Neural progenitor cell (in vitro differentiated cells): ENCODE data around the gene CAPZB. TPM values are rescaled to one million over a fixed set of nuclear protein-coding genes. Genes with fewer than 3 reads are reported as not detected.

Source experiments
- DNase-seq: peaks from one replicate; pipeline ENCODE4 v3.0.0-alpha.2; 2016; ENCODE audit warnings: low spot score
- H2AFZ ChIP-seq: fragments of 200-600 bp; sonication (generic); replicated peaks from 2 replicates; pipeline ENCODE4 v1.6.1; 2016; ENCODE audit warnings: antibody characterized with exemption
- H3F3A ChIP-seq: fragments of 200-600 bp; sonication (generic); 2 replicates; pipeline ENCODE4 v1.6.1; 2016; ENCODE audit warnings: antibody characterized with exemption, low read depth
- H3K27ac ChIP-seq: fragments of 200-600 bp; sonication (generic); 2 replicates; pipeline ENCODE4 v1.5.1; 2016; ENCODE audit warnings: mild to moderate bottlenecking
- H3K27me3 ChIP-seq: fragments of 200-600 bp; sonication (generic); 2 replicates; pipeline ENCODE4 v1.6.1; 2016; ENCODE audit warnings: mild to moderate bottlenecking, moderate library complexity
- H3K36me3 ChIP-seq: fragments of 200-600 bp; sonication (generic); 2 replicates; pipeline ENCODE4 v1.5.1; 2016
- H3K4me1 ChIP-seq: fragments of 200-600 bp; sonication (generic); 2 replicates; pipeline ENCODE4 v1.6.1; 2016; ENCODE audit warnings: mixed run types
- H3K4me2 ChIP-seq: fragments of 200-600 bp; sonication (generic); 2 replicates; pipeline ENCODE4 v1.6.1; 2016
- H3K4me3 ChIP-seq: fragments of 200-600 bp; sonication (generic); 2 replicates; pipeline ENCODE4 v1.5.1; 2016
- H3K79me2 ChIP-seq: fragments of 200-600 bp; sonication (generic); 2 replicates; pipeline ENCODE4 v1.6.1; 2016; ENCODE audit warnings: low read depth
- H3K9ac ChIP-seq: fragments of 200-600 bp; sonication (generic); 2 replicates; pipeline ENCODE4 v1.6.1; 2016
- H3K9me3 ChIP-seq: fragments of 200-600 bp; sonication (generic); 2 replicates; pipeline ENCODE4 v1.5.1; 2016; ENCODE audit warnings: low read depth
- H4K20me1 ChIP-seq: fragments of 200-600 bp; sonication (generic); 2 replicates; pipeline ENCODE4 v1.6.1; 2016; ENCODE audit warnings: low read depth
- H3K27ac Mint-ChIP-seq: 3 replicates; pipeline ENCODE4 v1.8.0; 2021; ENCODE audit warnings: mixed read lengths
- H3K27me3 Mint-ChIP-seq: 2 replicates; pipeline ENCODE4 v1.8.0; 2022; ENCODE audit warnings: low read depth, mild to moderate bottlenecking, inconsistent platforms, moderate library complexity, mixed read lengths; ENCODE audit not compliant: insufficient read depth
- H3K36me3 Mint-ChIP-seq: 3 replicates; pipeline ENCODE4 v1.8.0; 2021; ENCODE audit warnings: mixed read lengths
- H3K4me1 Mint-ChIP-seq: 3 replicates; pipeline ENCODE4 v1.8.0; 2021; ENCODE audit warnings: mixed read lengths
- H3K4me3 Mint-ChIP-seq: 3 replicates; pipeline ENCODE4 v1.8.0; 2021; ENCODE audit warnings: mild to moderate bottlenecking, moderate library complexity, mixed read lengths
- H3K9me3 Mint-ChIP-seq: 3 replicates; pipeline ENCODE4 v1.8.0; 2020; ENCODE audit warnings: mixed read lengths
- CTCF ChIP-seq: fragments of 200-600 bp; sonication (generic); IDR thresholded peaks from 2 replicates; pipeline ENCODE4 v1.5.1; 2017; ENCODE audit warnings: antibody characterized with exemption, mild to moderate bottlenecking
- EZH2 ChIP-seq: fragments of 200-600 bp; sonication (generic); IDR thresholded peaks from 2 replicates; pipeline ENCODE4 v1.6.1; 2017; ENCODE audit warnings: antibody characterized with exemption, mild to moderate bottlenecking, moderate library complexity
- EZH2phosphoT487 ChIP-seq: fragments of 200-600 bp; sonication (generic); IDR thresholded peaks from 2 replicates; pipeline ENCODE4 v1.6.1; 2017; ENCODE audit warnings: antibody characterized with exemption
- total RNA-seq: library from RNA; depleted of rRNA; stranded (reverse); fragments of >200 nt; gene quantifications from 2 replicates; pipeline ENCODE4 v1.2.3, GENCODE V29; 2015; ENCODE audit warnings: low replicate concordance

The CAPZB gene
- total RNA-seq, 1 donor from 2014 or later = 134 TPM

GRCh38 chr1:19429611-19430010, 55.7 kb downstream of the CAPZB start:
- Histone ChIP-seq H3K9ac (no peak overlapping the region), H2AFZ (no peak overlapping the region), H4K20me1 (peaks cover 65% of the 10 kb centered on the region), H3K4me1 (peaks cover 30% of the 10 kb centered on the region), H3K4me2 (peak overlapping the region; percentile 39), H3F3A (no peaks in the 10 kb centered on the region), H3K9me3 (no peaks in the 10 kb centered on the region), H3K27ac (no peak overlapping the region), H3K79me2 (peaks cover 100% of the 10 kb centered on the region), H3K27me3 (no peaks in the 10 kb centered on the region), H3K4me3 (no peak overlapping the region), H3K36me3 (no peaks in the 10 kb centered on the region)
- peak overlapping the region; percentile 18 for H3K27ac Mint-ChIP-seq
- H3K9me3 Mint-ChIP-seq = no peaks in the 10 kb centered on the region
- peaks cover 54% of the 10 kb centered on the region for H3K4me1 Mint-ChIP-seq
- peak; percentile 74 for DNase-seq
- H3K4me3 Mint-ChIP-seq = no peak overlapping the region
- H3K36me3 Mint-ChIP-seq = peaks cover 9% of the 10 kb centered on the region
- TF ChIP-seq EZH2 = no peak
- TF ChIP-seq CTCF = no peak
- no peak for TF ChIP-seq EZH2phosphoT487
- H3K27me3 Mint-ChIP-seq = no peaks in the 10 kb centered on the region

GRCh38 chr1:19427087-19427781, 58.1 kb downstream of the CAPZB start:
- H3K27me3 ChIP-seq = no peaks in the 10 kb centered on the region
- TF ChIP-seq EZH2 (no peak), EZH2phosphoT487 (no peak), CTCF (no peak)
- no peak overlapping the region for H2AFZ ChIP-seq
- H3K4me3 ChIP-seq = no peak overlapping the region
- H3K27ac ChIP-seq = no peak overlapping the region
- H4K20me1 ChIP-seq = peaks cover 73% of the 10 kb centered on the region
- H3K4me2 ChIP-seq = no peak overlapping the region
- Mint-ChIP-seq H3K36me3 (peaks cover 2% of the 10 kb centered on the region), H3K27ac (no peak overlapping the region), H3K4me3 (no peak overlapping the region), H3K4me1 (peaks cover 52% of the 10 kb centered on the region), H3K9me3 (no peaks in the 10 kb centered on the region), H3K27me3 (peaks cover 2% of the 10 kb centered on the region)
- no peaks in the 10 kb centered on the region for H3K9me3 ChIP-seq
- peaks cover 100% of the 10 kb centered on the region for H3K79me2 ChIP-seq
- H3K9ac ChIP-seq = no peak overlapping the region
- DNase-seq = no peak
- no peaks in the 10 kb centered on the region for H3K36me3 ChIP-seq
- no peaks in the 10 kb centered on the region for H3F3A ChIP-seq
- peaks cover 30% of the 10 kb centered on the region for H3K4me1 ChIP-seq

- Histone ChIP-seq H2AFZ (no peak overlapping the region), H3K4me3 (no peak overlapping the region), H3K27me3 (no peaks in the 10 kb centered on the region), H3K4me2 (no peak overlapping the region), H3F3A (no peaks in the 10 kb centered on the region), H4K20me1 (peaks cover 78% of the 10 kb centered on the region), H3K9me3 (no peaks in the 10 kb centered on the region), H3K27ac (no peak overlapping the region), H3K36me3 (no peaks in the 10 kb centered on the region), H3K9ac (no peak overlapping the region), H3K79me2 (peaks cover 100% of the 10 kb centered on the region), H3K4me1 (peaks cover 30% of the 10 kb centered on the region)
- peaks cover 52% of the 10 kb centered on the region for H3K4me1 Mint-ChIP-seq
- DNase-seq = no peak
- peaks cover 2% of the 10 kb centered on the region for H3K27me3 Mint-ChIP-seq
- peaks cover 2% of the 10 kb centered on the region for H3K36me3 Mint-ChIP-seq
- H3K27ac Mint-ChIP-seq = no peak overlapping the region
- TF ChIP-seq CTCF (no peak), EZH2phosphoT487 (no peak), EZH2 (no peak)
- no peak overlapping the region for H3K4me3 Mint-ChIP-seq
- no peaks in the 10 kb centered on the region for H3K9me3 Mint-ChIP-seq
Measured at GRCh38 chr1:19426294-19427086, 58.8 kb downstream of the CAPZB start.
